CD4-positive, alpha-beta T cell treated with Interleukin-21 for 1 hour (primary cell): ENCODE data around the gene MYO3B.
"Not testable (repeated sequence)": the region's sequence is repeated elsewhere in the genome, so short reads cannot be mapped to it uniquely, and the experiment has no call there.

ENCODE experiments used
- DNase-seq: peaks from one replicate; pipeline ENCODE4 v3.0.0-alpha.2; 2020

MYO3B gene

DNA sequence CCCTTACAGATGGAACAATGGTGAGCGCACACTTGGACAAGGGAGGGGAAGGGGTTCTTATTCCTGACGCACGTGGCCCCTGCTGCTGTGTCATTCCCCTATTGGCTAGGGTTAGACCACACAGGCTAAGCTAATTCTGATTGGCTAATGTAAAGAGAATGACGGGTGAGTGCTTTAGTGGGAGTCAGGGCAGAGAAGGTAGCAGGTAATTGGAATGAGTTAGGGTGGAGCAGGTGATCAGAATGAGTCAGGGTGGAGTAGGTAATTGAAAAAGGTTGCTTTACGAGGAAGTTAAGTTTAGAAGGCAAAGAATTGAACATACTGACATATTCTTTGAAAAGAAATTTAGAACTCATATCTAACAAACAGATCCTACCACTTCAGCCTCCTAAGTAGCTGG, 256.4 kb downstream of the MYO3B start:
- not testable (repeated sequence) for DNase-seq

GRCh38 chr2:170434900-170435621, 257.1 kb downstream of the MYO3B start:
- DNase-seq: peak; percentile 34

GRCh38 chr2:170436077-170436943, 258.4 kb downstream of the MYO3B start:
- DNase-seq: no peak

- DNase-seq: no peak
These were observed 268.1 kb downstream of the MYO3B start for GRCh38 chr2:170446078-170446477.

GRCh38 chr2:170449034-170449433, 271.1 kb downstream of the MYO3B start:
- no peak for DNase-seq

GRCh38 chr2:170454471-170455372, 276.8 kb downstream of the MYO3B start:
- DNase-seq: no peak

DNA sequence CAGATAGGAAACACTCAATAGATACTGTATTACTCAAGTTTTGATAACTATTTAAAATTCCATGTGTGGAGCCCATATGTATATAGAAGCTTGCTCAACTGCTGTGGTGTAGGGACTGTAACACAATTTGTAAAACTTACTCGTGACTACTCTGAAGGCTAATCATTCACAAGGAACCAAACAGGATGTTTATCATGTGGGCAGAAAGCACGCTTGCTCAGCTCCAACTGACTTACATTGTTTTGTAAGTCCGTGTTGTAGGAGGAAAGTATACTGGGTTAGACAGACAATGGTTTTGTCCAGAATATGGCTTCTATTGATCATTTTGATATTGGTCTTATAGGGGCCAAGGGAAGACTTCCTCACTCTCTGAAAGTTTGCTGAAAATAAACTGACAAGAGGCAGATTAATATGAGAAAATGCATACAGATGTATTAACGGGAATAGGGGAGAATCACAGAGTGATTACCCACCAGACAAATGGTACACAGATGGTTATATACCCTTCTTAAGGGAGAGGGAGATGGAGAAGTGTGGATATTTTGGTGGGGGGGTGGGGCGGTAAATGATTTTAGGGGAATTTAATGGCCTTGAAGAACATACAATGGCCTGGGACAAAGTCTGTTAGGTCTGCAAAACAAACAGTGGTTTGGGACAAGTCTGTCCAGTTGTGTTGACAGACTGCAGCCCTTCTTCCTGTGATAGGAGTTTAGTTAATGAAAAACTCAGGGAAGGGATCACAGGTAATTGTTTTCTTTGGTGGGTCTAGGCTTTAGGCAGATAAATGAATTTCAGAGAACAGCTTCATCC, 277.9 kb downstream of the MYO3B start:
- no peak for DNase-seq

DNA sequence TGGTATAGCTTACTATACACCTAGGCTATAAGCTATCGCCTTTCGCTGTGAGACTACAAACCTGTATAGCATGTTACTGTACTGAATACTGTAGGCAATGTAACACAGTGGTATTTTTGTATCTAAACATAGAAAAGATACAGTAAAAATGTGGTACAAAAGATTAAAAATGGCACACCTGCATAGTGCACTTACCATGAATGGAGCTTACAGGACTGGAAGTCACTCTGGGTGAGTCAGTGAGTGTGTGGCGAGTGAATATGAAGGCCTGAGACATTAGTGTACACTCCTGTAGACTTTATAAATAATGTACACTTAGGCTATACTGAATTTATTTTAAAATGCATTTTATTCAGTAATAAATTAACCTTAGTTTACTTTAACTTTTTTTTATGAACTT, 279.0 kb downstream of the MYO3B start:
- DNase-seq: no peak

GRCh38 chr2:170457742-170458141, 279.8 kb downstream of the MYO3B start:
- no peak for DNase-seq

GRCh38 chr2:170461889-170462288, 283.9 kb downstream of the MYO3B start:
- DNase-seq: no peak

DNA sequence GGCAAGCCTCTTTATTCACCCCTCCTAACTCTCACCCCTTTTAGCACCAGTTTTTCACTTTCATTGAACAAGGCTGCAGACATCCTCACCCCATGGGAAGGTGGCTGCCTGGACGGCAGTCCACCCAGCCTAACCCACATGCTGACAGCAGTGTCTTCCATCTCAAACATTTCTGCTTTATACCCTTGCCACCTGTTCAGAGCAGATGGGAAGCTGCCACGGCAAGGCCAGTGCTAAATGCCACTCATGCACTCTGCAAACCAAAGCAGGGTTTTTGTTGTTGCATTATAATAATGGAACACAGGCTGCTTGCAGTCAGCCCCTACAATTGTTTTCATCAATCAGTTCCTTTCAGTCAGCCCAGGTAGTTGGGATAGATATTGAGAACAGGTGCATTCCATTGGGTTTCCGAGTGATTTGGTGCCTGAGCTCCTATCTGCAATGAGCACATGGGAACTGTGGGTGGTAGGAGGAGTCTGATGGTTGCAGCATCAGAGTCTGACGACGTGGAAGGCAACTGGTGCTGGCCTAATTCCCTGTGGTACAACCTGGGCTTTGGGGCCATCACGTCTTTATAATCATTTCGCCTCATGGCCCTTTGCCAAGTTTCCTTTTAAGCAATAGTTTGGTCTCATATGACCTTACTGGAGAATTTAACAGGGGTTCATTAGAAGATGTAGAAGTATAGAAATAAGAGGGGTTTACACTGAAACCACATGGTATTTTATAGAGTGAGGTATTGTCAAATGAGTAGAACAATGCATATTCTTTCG, 284.7 kb downstream of the MYO3B start:
- no peak for DNase-seq

DNA sequence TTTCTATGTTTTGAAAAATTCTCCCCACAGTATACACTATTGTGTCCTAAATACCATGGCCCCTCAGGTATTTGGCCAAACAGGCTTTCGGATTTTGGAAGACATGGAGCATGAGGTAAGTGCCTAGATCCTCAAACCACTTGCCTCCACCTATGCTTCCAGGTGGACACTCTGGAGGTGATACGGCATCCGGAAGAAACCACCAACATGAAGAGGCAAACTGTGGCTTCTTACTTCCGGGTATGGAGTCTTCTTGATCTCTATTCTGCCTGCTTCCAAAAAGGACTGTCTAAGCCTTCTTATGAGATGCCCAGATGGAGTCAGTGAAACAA, 285.2 kb downstream of the MYO3B start:
- DNase-seq: no peak

GRCh38 chr2:170464268-170464667, 286.3 kb downstream of the MYO3B start:
- DNase-seq: no peak

- DNase-seq: no peak
These were observed 287.3 kb downstream of the MYO3B start for GRCh38 chr2:170465241-170465640.

- DNase-seq: no peak
These were observed 288.7 kb downstream of the MYO3B start for GRCh38 chr2:170466632-170467031.

GRCh38 chr2:170467568-170468422, 289.8 kb downstream of the MYO3B start:
- no peak for DNase-seq

- no peak for DNase-seq
These were observed 290.6 kb downstream of the MYO3B start for GRCh38 chr2:170468557-170468956.

GRCh38 chr2:170472498-170472897, 294.6 kb downstream of the MYO3B start:
- DNase-seq: not testable (repeated sequence)

DNA sequence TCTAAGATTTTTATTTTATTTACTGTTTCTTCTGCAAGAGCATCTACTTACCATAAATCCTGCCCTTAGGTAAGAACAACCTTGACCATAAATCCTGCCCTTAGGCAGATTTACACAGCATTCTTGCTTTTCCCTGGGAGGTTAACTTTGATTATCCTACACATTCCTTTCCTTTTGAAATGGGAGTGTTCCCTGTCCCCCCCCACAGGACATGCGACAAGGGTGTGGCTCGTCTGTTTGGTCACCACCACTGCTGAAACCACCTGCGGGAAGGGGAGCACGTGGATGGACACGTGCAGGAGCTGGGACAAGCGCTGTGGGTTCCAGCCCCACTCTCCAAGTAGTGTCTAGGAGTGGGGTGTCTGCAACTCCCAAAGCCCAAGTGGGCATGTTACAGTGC, 297.9 kb downstream of the MYO3B start:
- no peak for DNase-seq

DNA sequence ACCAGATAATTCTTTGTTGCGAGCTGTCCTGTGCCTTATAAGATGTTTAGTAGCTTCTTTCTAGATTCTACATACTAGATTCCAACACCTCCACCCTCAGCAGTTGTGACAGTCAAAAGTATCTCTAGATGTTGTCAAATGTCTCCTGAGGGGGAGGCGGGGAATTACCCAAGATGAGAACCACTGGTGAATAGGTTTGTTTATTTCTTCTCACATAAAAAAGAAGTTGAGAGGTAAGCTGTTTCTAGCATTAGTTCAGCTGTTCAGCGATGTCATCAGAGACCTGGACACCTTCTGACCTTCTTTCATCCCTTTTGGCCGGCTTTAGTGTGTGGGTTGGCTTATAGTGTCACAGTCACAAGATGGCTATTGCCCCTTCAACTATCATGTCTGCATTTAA, 299.7 kb downstream of the MYO3B start:
- no peak for DNase-seq

DNA sequence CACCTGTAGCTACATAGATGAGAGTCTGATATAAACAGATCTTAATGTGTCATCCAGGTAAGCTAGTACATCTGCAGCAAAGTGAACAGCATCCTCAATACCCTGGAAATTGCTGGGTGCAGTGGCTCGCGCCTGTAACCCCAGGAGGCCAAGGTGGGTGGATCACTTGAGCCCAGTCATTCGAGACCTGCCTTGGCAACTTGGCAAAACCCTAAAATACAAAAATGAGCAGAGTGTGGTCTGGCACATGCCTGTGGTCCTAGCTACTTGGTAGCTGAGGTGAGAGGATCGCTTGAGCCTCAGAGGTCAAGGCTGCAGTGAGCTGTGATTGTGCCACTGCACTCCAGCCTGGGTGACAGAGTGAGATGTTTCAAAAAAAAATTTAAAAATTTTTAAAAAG, 303.3 kb downstream of the MYO3B start:
- DNase-seq: no peak
